CD14-positive monocyte (primary cell): Measurements from ENCODE around the gene SLC2A4RG. TPM values are rescaled to one million over a fixed set of nuclear protein-coding genes. Genes with fewer than 3 reads are reported as not detected.
A peak's percentile ranks its signal among the peaks of the same experiment; 100 is the strongest.

ENCODE experiments used
- DNase-seq, 3 donors: peaks; one replicate each; pipeline ENCODE4 v3.0.0-alpha.2; 2011 to 2022
- H2AFZ ChIP-seq: 2 replicates; pipeline ENCODE4 v1.6.0; 2012; ENCODE audit warnings: mild to moderate bottlenecking, low read depth, low read length, inconsistent platforms; ENCODE audit not compliant: insufficient read depth, poor library complexity, severe bottlenecking
- H3K27ac ChIP-seq, 2 donors: 1 replicate in 1 of 2; 2 replicates in 1 of 2; pipeline ENCODE4 v1.5.1; 2012 to 2013; ENCODE audit warnings: low read length in 2 of 2, control low read depth in 1 of 2, inconsistent platforms in 1 of 2, low read depth in 1 of 2, mild to moderate bottlenecking in 1 of 2
- H3K27me3 ChIP-seq, 2 donors: one replicate each; pipeline versions ENCODE4 v1.6.0 to v1.6.1; 2011 to 2013; ENCODE audit warnings: low read length in 2 of 2; ENCODE audit not compliant: control insufficient read depth in 2 of 2, insufficient read depth in 2 of 2
- H3K36me3 ChIP-seq, 2 donors: replicated peaks in 1 of 2; 1 replicate in 1 of 2; 2 replicates in 1 of 2; pipeline versions ENCODE4 v1.5.1 to v1.6.1; 2012 to 2013; ENCODE audit warnings: low read length in 2 of 2, control low read depth in 1 of 2, inconsistent platforms in 1 of 2, mild to moderate bottlenecking in 1 of 2; ENCODE audit not compliant: insufficient read depth in 2 of 2, control insufficient read depth in 1 of 2
- H3K4me1 ChIP-seq, 2 donors: 1 replicate in 1 of 2; 2 replicates in 1 of 2; pipeline versions ENCODE4 v1.5.1 to v1.6.1; 2012 to 2013; ENCODE audit warnings: low read length in 2 of 2, control low read depth in 1 of 2, inconsistent platforms in 1 of 2, mild to moderate bottlenecking in 1 of 2, moderate library complexity in 1 of 2; ENCODE audit not compliant: insufficient read depth in 2 of 2, control insufficient read depth in 1 of 2
- H3K4me2 ChIP-seq: replicated peaks from 2 replicates; pipeline ENCODE3; 2012; ENCODE audit warnings: low read length, moderate library complexity, mild to moderate bottlenecking; ENCODE audit not compliant: poor library complexity, severe bottlenecking; ENCODE audit errors: extremely low read depth
- H3K4me3 ChIP-seq, 3 experiments: fragments of 200-600 bp in 1 of 3; sonication (generic) in 1 of 3; replicated peaks in 1 of 3; 1 replicate in 2 of 3; 2 replicates in 1 of 3; pipeline ENCODE4 v1.5.1; 2011 to 2013; ENCODE audit warnings: low read length in 3 of 3, mild to moderate bottlenecking in 3 of 3, control low read depth in 2 of 3, low read depth in 2 of 3, inconsistent platforms in 1 of 3, moderate library complexity in 1 of 3
- H3K79me2 ChIP-seq: 2 replicates; pipeline ENCODE4 v1.6.0; 2012; ENCODE audit warnings: mild to moderate bottlenecking, control low read depth, inconsistent platforms, low read length, moderate library complexity; ENCODE audit not compliant: insufficient read depth
- H3K9ac ChIP-seq: 2 replicates; pipeline ENCODE4 v1.6.0; 2017; ENCODE audit warnings: low read length, mild to moderate bottlenecking; ENCODE audit not compliant: insufficient read depth, poor library complexity, severe bottlenecking
- H3K9me3 ChIP-seq, 2 donors: replicated peaks in 1 of 2; 1 replicate in 1 of 2; 2 replicates in 1 of 2; pipeline versions ENCODE4 v1.5.1 to v1.6.1; 2012 to 2013; ENCODE audit warnings: low read length in 2 of 2, control low read depth in 1 of 2; ENCODE audit not compliant: control insufficient read depth in 1 of 2, insufficient read depth in 1 of 2
- H4K20me1 ChIP-seq: 2 replicates; pipeline ENCODE4 v1.6.0; 2012; ENCODE audit warnings: mild to moderate bottlenecking, low read length, control low read depth, moderate library complexity; ENCODE audit not compliant: insufficient read depth
- H3K27ac Mint-ChIP-seq, 7 donors: one replicate each; pipeline ENCODE4 v1.8.0; 2020; ENCODE audit warnings: mild to moderate bottlenecking in 7 of 7, mixed read lengths in 7 of 7, moderate library complexity in 6 of 7, inconsistent platforms in 2 of 7
- H3K27me3 Mint-ChIP-seq, 3 donors: one replicate each; pipeline ENCODE4 v1.8.0; 2021 to 2022; ENCODE audit warnings: low read depth in 3 of 3, mild to moderate bottlenecking in 3 of 3, mixed read lengths in 3 of 3, moderate library complexity in 3 of 3, inconsistent platforms in 1 of 3
- H3K36me3 Mint-ChIP-seq, 2 donors: one replicate each; pipeline ENCODE4 v1.8.0; 2020; ENCODE audit warnings: mixed read lengths in 2 of 2, inconsistent platforms in 1 of 2, mild to moderate bottlenecking in 1 of 2
- H3K4me1 Mint-ChIP-seq: one replicate; pipeline ENCODE4 v1.8.0; 2020; ENCODE audit warnings: mild to moderate bottlenecking, mixed read lengths
- H3K4me3 Mint-ChIP-seq, 2 donors: one replicate each; pipeline ENCODE4 v1.8.0; 2020; ENCODE audit warnings: mild to moderate bottlenecking in 2 of 2, mixed read lengths in 2 of 2, moderate library complexity in 1 of 2
- H3K9me3 Mint-ChIP-seq, 7 donors: one replicate each; pipeline ENCODE4 v1.8.0; 2020 to 2022; ENCODE audit warnings: mixed read lengths in 7 of 7, mild to moderate bottlenecking in 6 of 7, moderate library complexity in 6 of 7, inconsistent platforms in 2 of 7
- CTCF ChIP-seq: fragments of 200-600 bp; IDR thresholded peaks from one replicate; pipeline ENCODE4 v1.8.0; 2022; ENCODE audit warnings: antibody characterized with exemption, mild to moderate bottlenecking
- WGBS: methylation state at CpG from one replicate; pipeline ENCODE4 v1.1.5; 2013; ENCODE audit warnings: missing lambda C conversion rate; ENCODE audit not compliant: insufficient coverage; 5-methylcytosine and 5-hydroxymethylcytosine counted together
- intact Hi-C, 2 donors: fragments of 100-400 bp; cut with micrococcal nuclease; formaldehyde crosslinking; loops; one replicate each; pipeline versions ENCODE4 v1.15.0 to v1.15.1; 2023
- polyA plus RNA-seq, 3 donors: library from polyadenylated mRNA; depleted of rRNA in 1 of 3; unstranded in 2 of 3; stranded (reverse) in 1 of 3; fragments of 300-500 nt in 2 of 3; fragments of >200 nt in 1 of 3; fragmentation: Illumina TruSeq in 2 of 3; gene quantifications; 1 replicate in 2 of 3; 2 replicates in 1 of 3; pipeline ENCODE4 v1.2.3, GENCODE V29; 2012 to 2021

Gene SLC2A4RG
- polyA plus RNA-seq, 3 donors, result 0.46 to 21.0 (median 1.5) TPM

- Histone ChIP-seq H4K20me1 (peaks cover 49% of the 10 kb centered on the region), H3K4me3 (no peak overlapping the region), H3K27ac (no peak overlapping the region), H3K9ac (no peak overlapping the region), H3K79me2 (peaks cover 43% of the 10 kb centered on the region), H3K4me1 (peaks cover 23 to 30% of the 10 kb centered on the region in 2 donors), H3K4me2 (no peak overlapping the region), H3K9me3 (no peaks in the 10 kb centered on the region), H3K36me3 (peaks cover 29 to 30% of the 10 kb centered on the region in 2 donors), H3K27me3 (no peaks in the 10 kb centered on the region), H2AFZ (no peak overlapping the region)
- intact Hi-C loops, result loop anchor here (5.0 kb wide), 2 partner anchors 47 to 253 kb away; partner anchors contain the start of genes RTEL1 (in 1 of the 2) and UCKL1 (in 1 of the 2)
- Mint-ChIP-seq H3K4me1 (peaks cover 22% of the 10 kb centered on the region), H3K9me3 (no peaks in the 10 kb centered on the region), H3K36me3 (peaks cover 33 to 46% of the 10 kb centered on the region in 2 donors), H3K4me3 (no peak overlapping the region), H3K27ac (peak overlapping the region in 4 of 7 donors; percentile 54 to 85 (median 58)), H3K27me3 (peaks cover 0 to 2% (median 0%) of the 10 kb centered on the region in 3 donors)
- 83% methylated on average over 6 of the region's 6 CpGs for WGBS
- no peak for TF ChIP-seq CTCF
- peak in 1 of 3 donors; percentile 4 for DNase-seq
These were observed 34.8 kb upstream of the SLC2A4RG start for GRCh38 chr20:63704749-63705117.

GRCh38 chr20:63705232-63706026 lies 34.1 kb upstream of the SLC2A4RG start:
- intact Hi-C loops, result loop anchor here (2.0 to 5.0 kb wide), 3 partner anchors 19 to 252 kb away; partner anchors contain the start of genes RTEL1 (in 1 of the 2) and UCKL1 (in 1 of the 2)
- peaks cover 23 to 30% of the 10 kb centered on the region in 2 donors for H3K4me1 ChIP-seq
- no peak overlapping the region for H3K27ac ChIP-seq
- peaks cover 52% of the 10 kb centered on the region for H4K20me1 ChIP-seq
- H2AFZ ChIP-seq, result no peak overlapping the region
- peaks cover 49% of the 10 kb centered on the region for H3K79me2 ChIP-seq
- no peak overlapping the region for H3K4me3 Mint-ChIP-seq
- no peak for DNase-seq
- H3K9me3 Mint-ChIP-seq, result no peaks in the 10 kb centered on the region
- 90% methylated on average over 7 of the region's 8 CpGs for WGBS
- H3K27me3 Mint-ChIP-seq, result peaks cover 0 to 2% (median 0%) of the 10 kb centered on the region in 3 donors
- H3K27ac Mint-ChIP-seq, result peak overlapping the region in 6 of 7 donors; percentile 41 to 85 (median 58)
- H3K4me1 Mint-ChIP-seq, result peaks cover 27% of the 10 kb centered on the region
- no peak for TF ChIP-seq CTCF
- no peak overlapping the region for H3K4me2 ChIP-seq
- no peaks in the 10 kb centered on the region for H3K9me3 ChIP-seq
- H3K9ac ChIP-seq, result no peak overlapping the region
- no peaks in the 10 kb centered on the region for H3K27me3 ChIP-seq
- H3K4me3 ChIP-seq, result no peak overlapping the region
- H3K36me3 ChIP-seq, result peaks cover 31 to 33% of the 10 kb centered on the region in 2 donors
- H3K36me3 Mint-ChIP-seq, result peaks cover 32 to 47% of the 10 kb centered on the region in 2 donors
